H7 (cell line): ENCODE data around the gene DVL3. TPM values are rescaled to one million over a fixed set of nuclear protein-coding genes. Genes with fewer than 3 reads are reported as not detected.
"Not testable (repeated sequence)": the region's sequence is repeated elsewhere in the genome, so short reads cannot be mapped to it uniquely, and the experiment has no call there.

Experiments
- DNase-seq: peaks from one replicate; pipeline ENCODE4 v3.0.0; 2012
- H3K27me3 ChIP-seq: 2 replicates; pipeline ENCODE4 v1.6.0; 2011; ENCODE audit warnings: mild to moderate bottlenecking, low read length; ENCODE audit not compliant: control insufficient read depth, insufficient read depth
- H3K36me3 ChIP-seq: replicated peaks from 2 replicates; pipeline ENCODE4 v1.5.1; 2011; ENCODE audit warnings: low read length; ENCODE audit not compliant: control insufficient read depth, insufficient read depth
- H3K4me3 ChIP-seq: 2 replicates; pipeline ENCODE4 v1.5.1; 2011; ENCODE audit warnings: low read depth, mild to moderate bottlenecking, control low read depth, low read length, moderate library complexity; ENCODE audit not compliant: insufficient read depth
- total RNA-seq: library from RNA; depleted of rRNA; stranded (reverse); fragments of >200 nt; shearing (Covaris generic); gene quantifications from 2 replicates; pipeline ENCODE4 v1.2.3, GENCODE V29; 2014; rRNA removed

The DVL3 gene
- 40.6 and 44.4 TPM in 2 replicates for total RNA-seq

- peak; percentile 96 for DNase-seq
- H3K36me3 ChIP-seq = no peaks in the 10 kb centered on the region
- H3K4me3 ChIP-seq = peak within 1 kb of the TSS; percentile 97
- H3K27me3 ChIP-seq = no peaks in the 10 kb centered on the region
These were observed at the start of gene DVL3 for GRCh38 chr3:184154885-184155643. DVL3 (plus strand) TSS chr3:184155377; CDS start chr3:184155636, 259 bp downstream.

GRCh38 chr3:184110316-184110725 is 44.9 kb upstream of the DVL3 start:
- Histone ChIP-seq H3K27me3 (no peaks in the 10 kb centered on the region), H3K4me3 (no peak overlapping the region), H3K36me3 (no peaks in the 10 kb centered on the region)
- DNase-seq = no peak

GRCh38 chr3:184116017-184116416 is 39.2 kb upstream of the DVL3 start:
- no peak overlapping the region for H3K4me3 ChIP-seq
- H3K27me3 ChIP-seq = no peaks in the 10 kb centered on the region; the same call in 1 of the 2 replicates
- no peaks in the 10 kb centered on the region for H3K36me3 ChIP-seq
- DNase-seq = no peak

- no peak for DNase-seq
- H3K36me3 ChIP-seq = no peaks in the 10 kb centered on the region
- H3K4me3 ChIP-seq = no peak overlapping the region
These were observed 37.5 kb upstream of the DVL3 start for GRCh38 chr3:184117636-184118035.

GRCh38 chr3:184121031-184121430 is 34.1 kb upstream of the DVL3 start:
- DNase-seq, H3K27me3 ChIP-seq, H3K36me3 ChIP-seq, H3K4me3 ChIP-seq: not testable (repeated sequence)

More at GRCh38 chr3:184117636-184118035, 37.5 kb upstream of the DVL3 start:
- H3K27me3 ChIP-seq = no peaks in the 10 kb centered on the region; the same call in 1 of the 2 replicates

- DNase-seq = no peak
- Histone ChIP-seq H3K27me3 (no peaks in the 10 kb centered on the region), H3K4me3 (no peak overlapping the region), H3K36me3 (no peaks in the 10 kb centered on the region)
These were observed 29.2 kb upstream of the DVL3 start for GRCh38 chr3:184126006-184126405.

- no peaks in the 10 kb centered on the region for H3K36me3 ChIP-seq
- peak; percentile 73 for DNase-seq
- H3K27me3 ChIP-seq = no peaks in the 10 kb centered on the region
- H3K4me3 ChIP-seq = no peak overlapping the region
These were observed 26.2 kb upstream of the DVL3 start for GRCh38 chr3:184129012-184129411.

- H3K27me3 ChIP-seq = no peaks in the 10 kb centered on the region
- H3K4me3 ChIP-seq = no peak overlapping the region
- DNase-seq = no peak
- peaks cover under 1% of the 10 kb centered on the region; the same call in 1 of the 2 replicates for H3K36me3 ChIP-seq
These were observed 22.2 kb upstream of the DVL3 start for GRCh38 chr3:184132945-184133344.

GRCh38 chr3:184133840-184134745 is 21.1 kb upstream of the DVL3 start:
- no peaks in the 10 kb centered on the region for H3K27me3 ChIP-seq
- peak; percentile 64 for DNase-seq
- peaks cover 2% of the 10 kb centered on the region; the same call in 1 of the 2 replicates for H3K36me3 ChIP-seq
- H3K4me3 ChIP-seq = peak overlapping the region; percentile 74

- peak overlapping the region; percentile 74 for H3K4me3 ChIP-seq
- no peaks in the 10 kb centered on the region for H3K27me3 ChIP-seq
- no peak for DNase-seq
- peaks cover 2% of the 10 kb centered on the region; the same call in 1 of the 2 replicates for H3K36me3 ChIP-seq
These were observed 20.4 kb upstream of the DVL3 start for GRCh38 chr3:184134746-184135148.

- DNase-seq = peak; percentile 90
- Histone ChIP-seq H3K4me3 (peak within 1 kb of the TSS; percentile 74), H3K36me3 (peaks cover 4% of the 10 kb centered on the region), H3K27me3 (no peaks in the 10 kb centered on the region)
These were observed 19.8 kb upstream of the DVL3 start, which contains the start of gene EIF2B5 for GRCh38 chr3:184135149-184135910. EIF2B5 (plus strand) TSS chr3:184135358; CDS start chr3:184135386, 28 bp downstream.

GRCh38 chr3:184135911-184136260 is 19.3 kb upstream of the DVL3 start:
- Histone ChIP-seq H3K27me3 (no peaks in the 10 kb centered on the region), H3K4me3 (peak overlapping the region; percentile 74), H3K36me3 (peaks cover 8% of the 10 kb centered on the region)
- DNase-seq = no peak

- peaks cover 43% of the 10 kb centered on the region for H3K36me3 ChIP-seq
- no peak for DNase-seq
- H3K27me3 ChIP-seq = no peaks in the 10 kb centered on the region
- H3K4me3 ChIP-seq = no peak overlapping the region
These were observed 14.7 kb upstream of the DVL3 start for GRCh38 chr3:184140436-184140835.

- no peak overlapping the region for H3K4me3 ChIP-seq
- H3K27me3 ChIP-seq = no peaks in the 10 kb centered on the region
- DNase-seq = no peak
- peaks cover 43% of the 10 kb centered on the region for H3K36me3 ChIP-seq
These were observed 13.0 kb upstream of the DVL3 start for GRCh38 chr3:184142199-184142598.
